ENCODE data around the gene RFWD3.

DNA sequence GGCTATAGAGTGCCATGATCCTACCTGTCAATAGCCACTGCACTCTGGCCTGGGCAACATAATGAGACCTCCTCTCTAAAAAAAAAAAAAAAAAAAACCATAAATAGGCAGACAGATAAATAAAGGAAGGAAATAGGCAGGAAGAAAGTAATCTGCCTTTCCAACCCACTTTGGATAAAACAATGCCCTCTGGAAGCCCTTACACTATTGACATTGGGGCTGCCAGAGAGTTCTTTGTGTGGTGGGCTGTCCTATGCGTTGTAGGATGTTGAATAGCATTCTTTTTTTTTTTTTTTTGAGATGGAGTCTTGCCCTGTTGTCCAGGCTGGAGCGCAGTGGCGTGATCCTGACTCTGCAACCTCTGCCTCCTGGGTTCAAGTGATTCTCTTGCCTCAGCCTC lies 7.2 kb upstream of the RFWD3 start:
- TF ChIP-seq, protein P1, sequence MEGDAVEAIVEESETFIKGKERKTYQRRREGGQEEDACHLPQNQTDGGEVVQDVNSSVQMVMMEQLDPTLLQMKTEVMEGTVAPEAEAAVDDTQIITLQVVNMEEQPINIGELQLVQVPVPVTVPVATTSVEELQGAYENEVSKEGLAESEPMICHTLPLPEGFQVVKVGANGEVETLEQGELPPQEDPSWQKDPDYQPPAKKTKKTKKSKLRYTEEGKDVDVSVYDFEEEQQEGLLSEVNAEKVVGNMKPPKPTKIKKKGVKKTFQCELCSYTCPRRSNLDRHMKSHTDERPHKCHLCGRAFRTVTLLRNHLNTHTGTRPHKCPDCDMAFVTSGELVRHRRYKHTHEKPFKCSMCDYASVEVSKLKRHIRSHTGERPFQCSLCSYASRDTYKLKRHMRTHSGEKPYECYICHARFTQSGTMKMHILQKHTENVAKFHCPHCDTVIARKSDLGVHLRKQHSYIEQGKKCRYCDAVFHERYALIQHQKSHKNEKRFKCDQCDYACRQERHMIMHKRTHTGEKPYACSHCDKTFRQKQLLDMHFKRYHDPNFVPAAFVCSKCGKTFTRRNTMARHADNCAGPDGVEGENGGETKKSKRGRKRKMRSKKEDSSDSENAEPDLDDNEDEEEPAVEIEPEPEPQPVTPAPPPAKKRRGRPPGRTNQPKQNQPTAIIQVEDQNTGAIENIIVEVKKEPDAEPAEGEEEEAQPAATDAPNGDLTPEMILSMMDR (IDR thresholded peaks at IDR 0.05; ENCODE audit: low read length) = no peak
- no peak for TF ChIP-seq EZH2 (IDR thresholded peaks at IDR 0.05; ENCODE audit: borderline replicate concordance, low read length)
